Right renal cortex interstitium (tissue), 3 donors: ENCODE measurements around the gene DENND2A. TPM values are rescaled to one million over a fixed set of nuclear protein-coding genes. Genes with fewer than 3 reads are reported as not detected.
A peak's percentile ranks its signal among the peaks of the same experiment; 100 is the strongest.
"Not testable (repeated sequence)": the region's sequence is repeated elsewhere in the genome, so short reads cannot be mapped to it uniquely, and the experiment has no call there.

ENCODE experiments used
- DNase-seq, 3 donors: peaks; one replicate each; pipeline ENCODE4 v3.0.0-alpha.2; 2013; ENCODE audit warnings: low read depth in 3 of 3, low spot score in 2 of 3
- polyA plus RNA-seq, 3 donors: library from polyadenylated mRNA; unstranded; fragments of 120-200 nt; gene quantifications; one replicate each; pipeline ENCODE4 v1.2.1, GENCODE V29; 2013; ENCODE audit not compliant: insufficient read length in 3 of 3

DENND2A gene
- polyA plus RNA-seq, 3 donors: 37.1 to 40.4 (median 37.4) TPM

- DNase-seq: no peak
Observed at GRCh38 chr7:140674899-140675701, 34.5 kb upstream of the DENND2A start.

DNA sequence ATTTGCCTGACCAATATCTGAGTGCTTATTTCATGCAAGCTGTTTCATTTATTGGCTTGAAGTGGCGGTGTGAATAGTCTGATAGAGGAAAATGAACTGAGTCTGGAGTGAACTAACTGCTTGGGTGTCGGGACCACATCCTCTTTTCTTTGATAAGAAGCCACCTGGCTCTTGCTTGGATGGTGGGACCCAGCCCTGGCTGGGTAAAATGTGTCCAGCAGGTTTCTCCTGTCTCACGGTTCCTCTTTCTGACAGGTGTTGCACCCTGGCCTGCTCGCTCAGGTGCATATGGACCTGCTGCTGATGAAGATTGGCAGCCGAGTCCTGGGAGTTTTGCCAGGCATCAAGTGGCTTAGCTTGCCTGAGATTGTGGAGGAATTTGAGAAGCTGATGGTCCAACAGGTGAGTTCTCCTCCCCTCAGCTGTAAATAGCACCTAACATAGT, 33.8 kb upstream of the DENND2A start:
- DNase-seq: no peak

- no peak for DNase-seq
Observed at GRCh38 chr7:140673774-140674155, 33.2 kb upstream of the DENND2A start.

DNA sequence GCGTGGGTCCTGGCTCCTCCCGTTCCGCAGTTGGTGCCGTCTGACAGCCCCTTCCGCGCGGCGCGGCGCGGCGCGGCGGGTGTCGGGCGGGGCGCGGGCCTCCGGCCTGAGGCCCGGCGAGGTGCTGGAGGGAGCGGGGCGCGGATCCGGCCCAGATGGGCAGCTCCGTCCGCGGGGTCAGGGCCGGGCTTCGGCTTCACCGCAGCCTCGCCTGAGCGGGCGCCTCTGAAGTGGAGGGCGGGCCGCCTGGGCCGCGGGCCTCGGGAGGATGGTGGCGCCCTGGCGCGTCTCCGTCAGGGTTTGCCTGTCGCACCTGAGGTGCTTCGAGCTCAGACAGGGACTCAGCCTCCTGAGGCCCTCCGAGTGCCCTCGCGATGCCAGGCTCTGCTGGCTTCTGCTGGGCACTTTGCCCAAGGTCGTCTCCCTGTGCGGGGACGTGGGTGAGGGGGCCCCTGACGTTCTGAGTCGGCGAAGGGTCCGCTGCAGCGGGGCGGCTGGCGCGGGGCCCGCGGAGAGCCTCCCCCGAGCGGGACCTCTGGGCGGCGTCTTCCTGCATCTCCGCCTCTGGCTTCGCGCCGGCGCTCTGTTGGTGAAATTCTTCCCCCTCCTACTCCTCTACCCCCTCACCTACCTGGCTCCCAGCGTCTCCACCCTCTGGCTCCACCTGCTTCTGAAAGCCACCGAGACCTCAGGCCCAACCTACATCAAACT, 32.6 kb upstream of the DENND2A start:
- peak in 1 of 3 donors; percentile 35 for DNase-seq

GRCh38 chr7:140672382-140673062, 31.9 kb upstream of the DENND2A start, which contains the start of gene ADCK2:
TSS of gene ADCK2 (plus strand) at chr7:140672945. CDS start at chr7:140673331, 386 bp downstream.
- DNase-seq: no peak

DNA sequence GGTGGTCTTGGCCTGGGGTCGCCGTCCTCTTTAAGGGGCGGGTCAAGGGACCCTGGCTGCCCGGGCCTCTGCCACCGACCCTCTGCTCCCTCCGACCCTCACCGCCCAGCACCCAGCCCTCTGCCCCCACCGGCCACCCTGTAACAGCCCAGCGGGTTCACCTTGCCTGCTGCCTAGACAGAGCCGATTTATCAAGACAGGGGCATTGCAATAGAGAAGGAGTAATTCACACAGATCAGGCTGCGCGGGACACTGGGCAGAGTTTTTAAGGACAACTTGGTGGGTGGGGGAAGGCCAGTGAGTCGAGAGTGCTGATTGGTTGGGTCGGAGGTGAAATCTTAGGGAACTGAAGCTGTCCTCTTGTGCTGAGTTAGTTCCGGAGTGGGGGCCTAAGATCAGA, 31.4 kb upstream of the DENND2A start:
- DNase-seq: no peak

DNA sequence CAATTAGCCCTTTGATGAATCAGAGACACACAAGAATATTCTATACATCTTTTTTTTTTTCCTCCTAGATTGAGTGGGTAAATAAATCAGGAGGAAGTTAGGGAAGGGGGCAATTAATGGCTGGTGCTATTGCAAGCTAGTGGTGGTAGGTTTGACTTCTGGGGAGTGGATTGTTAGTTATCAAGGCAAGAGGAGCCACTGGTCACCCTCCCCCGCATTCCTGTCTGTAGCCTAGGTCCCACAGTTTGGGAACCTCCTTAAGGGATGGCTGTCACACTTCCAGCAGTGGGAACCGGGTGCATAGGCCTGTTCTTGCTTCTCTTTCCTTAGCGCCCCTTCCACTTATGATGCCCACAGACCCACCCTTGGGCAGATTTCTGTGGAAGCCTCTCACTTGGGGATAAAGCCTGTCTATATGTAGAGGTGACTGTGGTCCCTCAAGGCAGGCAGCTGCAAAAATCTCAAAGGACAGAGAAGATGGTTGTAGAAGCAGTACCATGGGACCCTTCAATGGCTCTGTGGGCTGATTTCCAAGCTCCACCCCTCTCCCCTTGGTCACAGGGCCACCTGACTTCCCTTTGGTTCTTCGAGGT, 29.8 kb upstream of the DENND2A start:
- no peak for DNase-seq

DNA sequence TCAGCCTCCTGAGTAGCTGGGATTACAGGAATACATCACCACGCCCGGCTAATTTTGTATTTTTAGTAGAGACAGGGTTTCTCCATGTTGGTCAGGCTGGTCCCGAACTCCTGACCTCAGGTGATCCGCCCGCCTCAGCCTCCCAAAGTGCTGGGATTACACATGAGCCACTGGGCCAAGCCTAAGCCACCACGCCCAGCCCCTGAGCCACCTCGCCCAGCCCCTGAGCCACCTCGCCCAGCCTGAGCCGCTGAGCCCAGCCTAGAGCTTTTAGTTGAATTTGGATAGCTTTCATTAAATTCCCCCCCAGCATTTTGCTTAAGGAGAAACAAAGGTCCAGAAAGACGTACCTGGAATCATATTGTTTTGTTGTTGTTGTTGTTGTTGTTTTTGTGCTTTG, 29.2 kb upstream of the DENND2A start:
- not testable (repeated sequence) for DNase-seq

DNA sequence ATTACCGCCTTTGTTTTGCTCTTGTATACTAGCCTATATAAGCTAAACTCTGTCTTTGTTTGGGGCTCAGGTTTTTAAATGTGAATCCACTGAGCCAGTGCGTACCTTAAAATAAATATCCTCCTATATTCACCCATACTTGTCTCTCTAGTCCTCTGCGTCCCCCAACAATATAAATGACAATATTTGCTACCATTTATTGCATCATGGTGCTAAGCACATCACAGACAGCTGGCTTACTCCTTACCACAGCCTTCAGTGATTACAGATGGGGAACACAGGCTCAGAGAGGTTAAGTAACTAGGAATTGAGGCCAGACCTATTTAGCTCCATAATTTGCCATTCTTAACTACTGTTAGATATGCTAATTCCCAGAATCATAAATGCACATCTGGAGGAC, 28.7 kb upstream of the DENND2A start:
- DNase-seq: no peak

DNA sequence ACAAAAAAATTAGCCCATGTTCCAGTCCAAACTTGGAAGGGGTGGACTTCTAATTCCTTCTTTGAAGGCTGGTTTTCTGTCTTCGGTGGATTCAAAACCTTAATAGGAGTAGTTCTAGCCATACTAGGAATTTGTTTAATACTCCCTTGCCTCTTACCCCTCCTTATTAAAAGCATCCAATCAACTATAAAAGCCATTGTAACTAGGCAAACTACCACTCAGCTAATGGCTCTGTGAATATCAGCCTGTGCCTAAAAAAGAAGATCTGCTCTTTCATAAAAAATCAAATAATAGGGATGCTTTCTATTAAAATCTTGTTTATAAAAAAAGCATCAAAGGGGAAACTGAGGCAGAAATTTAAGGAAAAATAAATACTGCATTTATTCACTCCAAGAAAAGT, 28.0 kb upstream of the DENND2A start:
- DNase-seq: no peak

GRCh38 chr7:140667476-140667875, 26.9 kb upstream of the DENND2A start:
- DNase-seq: no peak

GRCh38 chr7:140662938-140663337, 22.3 kb upstream of the DENND2A start:
- DNase-seq: not testable (repeated sequence)

DNA sequence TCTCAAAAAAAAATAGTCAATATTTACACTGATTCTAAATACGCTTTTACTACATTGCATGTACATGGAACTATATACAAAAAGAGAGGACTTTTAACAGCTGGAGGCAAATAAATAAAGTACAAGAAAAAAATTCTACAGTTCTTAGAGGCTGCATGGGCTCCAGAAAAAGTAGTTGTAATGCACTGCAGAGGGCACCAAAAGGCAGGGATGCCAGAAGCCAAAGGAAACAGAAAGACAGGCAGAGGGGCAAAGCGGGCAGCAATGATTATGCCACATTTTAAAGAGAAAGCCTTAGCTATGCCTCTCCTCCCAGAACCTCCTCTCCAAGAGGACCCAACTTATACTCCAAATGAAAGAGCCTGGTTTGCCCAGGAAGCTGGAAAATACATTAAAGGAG, 20.5 kb upstream of the DENND2A start:
- DNase-seq: no peak

- DNase-seq: no peak
Observed at GRCh38 chr7:140659856-140660255, 19.2 kb upstream of the DENND2A start.

DNA sequence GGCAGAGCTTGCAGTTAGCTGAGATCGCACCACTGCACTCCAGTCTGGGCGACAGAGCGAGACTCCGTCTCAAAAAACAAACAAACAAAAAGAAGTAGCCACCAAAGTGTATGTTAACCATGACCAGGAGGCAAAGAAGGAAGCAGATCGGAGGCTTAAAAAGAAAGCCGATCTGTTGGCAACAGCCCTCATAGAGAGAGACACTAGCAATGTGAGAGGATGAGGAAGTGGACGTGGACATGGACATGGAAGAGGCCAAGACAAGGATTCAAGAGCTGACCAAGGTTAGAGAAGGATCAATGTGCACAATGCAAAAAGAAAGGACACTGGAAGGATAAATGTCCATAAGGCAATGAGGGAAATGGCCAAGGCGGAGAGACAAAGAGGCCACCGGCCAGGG, 17.3 kb upstream of the DENND2A start:
- no peak for DNase-seq

DNA sequence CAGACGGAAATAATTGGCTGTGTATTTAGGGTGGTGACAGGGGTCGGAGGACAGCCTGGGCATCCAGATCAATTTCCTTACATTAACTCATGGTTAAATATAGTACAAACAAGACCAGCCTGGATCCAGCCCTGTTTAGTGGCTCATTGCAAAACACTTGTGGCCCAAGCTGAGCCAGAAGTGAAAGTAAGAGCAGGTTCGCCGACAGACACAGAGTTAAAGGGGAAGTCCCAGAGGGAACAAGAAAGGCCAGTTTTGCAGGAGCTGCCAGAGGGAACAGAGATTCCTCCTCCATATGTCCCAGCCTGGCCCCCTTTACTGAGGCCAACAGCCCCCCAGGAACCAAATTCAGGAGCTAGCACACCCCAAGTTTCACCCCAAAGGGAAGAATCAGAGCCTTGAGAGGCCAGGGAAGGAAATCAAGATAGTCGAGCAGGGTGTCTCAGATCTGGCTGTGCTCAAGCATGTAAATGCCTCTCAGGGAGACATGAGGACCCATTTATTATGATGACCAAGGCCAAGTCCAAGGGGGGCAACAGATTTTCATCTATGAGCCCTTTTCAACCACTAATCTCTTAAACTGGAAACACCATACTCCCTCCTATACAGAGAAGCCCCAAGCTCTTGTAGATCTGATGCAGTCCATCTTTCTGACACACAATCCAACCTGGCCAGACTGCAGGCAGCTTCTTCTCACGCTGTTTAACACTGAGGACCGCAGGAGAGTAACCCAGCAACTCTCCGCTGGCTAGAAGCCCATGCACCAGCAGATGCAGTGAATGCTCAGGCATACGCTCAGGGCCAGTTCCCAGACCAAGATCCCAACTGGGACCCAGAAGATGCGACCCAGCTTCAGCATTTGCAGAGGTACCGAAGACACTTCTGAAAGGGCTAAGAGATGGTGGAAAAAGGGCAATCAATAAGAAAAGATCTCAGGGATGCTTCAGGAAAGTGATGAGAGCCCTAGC, 16.2 kb upstream of the DENND2A start:
- DNase-seq: no peak

DNA sequence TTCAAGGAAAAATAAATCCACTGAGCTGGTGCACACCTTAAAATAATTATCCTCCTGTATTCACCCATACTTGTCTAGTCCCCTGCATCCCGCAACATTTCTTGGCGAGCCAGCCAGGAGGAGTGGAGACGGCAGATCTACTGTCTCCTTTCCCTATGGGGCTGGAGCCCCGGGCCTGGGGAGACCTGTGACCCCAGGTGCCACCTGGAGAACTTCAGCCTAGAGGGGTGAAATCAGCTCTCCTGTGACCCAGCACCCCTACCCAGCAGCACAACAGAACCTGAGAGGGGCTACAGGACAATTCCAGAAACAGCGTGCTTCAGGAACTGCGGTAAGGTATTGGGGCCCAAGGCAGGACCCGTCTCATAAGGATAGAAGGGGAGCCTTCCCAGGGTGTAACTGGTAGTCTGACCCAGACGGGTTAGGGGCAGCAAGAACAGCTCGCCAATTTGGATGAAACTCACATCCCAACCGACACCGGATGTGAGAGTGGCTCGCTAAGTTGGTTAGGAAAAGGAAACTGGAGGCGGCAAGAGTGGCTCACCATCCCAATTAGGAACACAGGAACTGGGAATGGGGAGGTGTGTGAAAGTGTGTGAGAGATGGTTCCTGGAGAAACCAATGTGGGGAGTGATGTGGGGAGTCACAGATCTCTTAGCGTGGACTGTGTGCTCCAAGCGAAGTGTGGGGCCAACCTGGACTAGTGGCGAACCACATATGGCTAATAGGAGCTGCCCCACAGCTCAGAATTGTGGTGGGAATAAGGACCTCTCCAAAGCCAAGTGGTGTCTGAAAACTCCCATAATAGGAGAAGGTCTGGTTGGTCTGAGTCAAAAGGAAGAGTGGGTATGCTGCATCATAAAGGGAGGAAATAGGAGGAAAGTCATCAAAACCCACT, 15.1 kb upstream of the DENND2A start:
- no peak for DNase-seq

DNA sequence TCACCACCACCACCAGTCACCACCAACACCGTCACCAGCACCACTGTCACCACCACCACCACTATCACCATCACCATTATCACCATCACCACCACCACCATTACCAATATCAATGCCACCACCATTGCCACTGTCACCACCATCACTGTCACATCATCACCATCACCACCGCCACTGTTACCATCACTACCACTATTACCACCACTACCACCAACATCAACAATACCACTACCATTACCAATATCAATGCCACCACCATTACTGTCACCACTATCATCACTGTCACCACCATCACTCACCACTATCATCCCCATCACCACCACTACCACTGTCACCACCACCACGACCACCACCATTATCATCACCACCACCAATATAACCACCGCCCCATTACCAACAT, 14.0 kb upstream of the DENND2A start:
- DNase-seq: no peak

DNA sequence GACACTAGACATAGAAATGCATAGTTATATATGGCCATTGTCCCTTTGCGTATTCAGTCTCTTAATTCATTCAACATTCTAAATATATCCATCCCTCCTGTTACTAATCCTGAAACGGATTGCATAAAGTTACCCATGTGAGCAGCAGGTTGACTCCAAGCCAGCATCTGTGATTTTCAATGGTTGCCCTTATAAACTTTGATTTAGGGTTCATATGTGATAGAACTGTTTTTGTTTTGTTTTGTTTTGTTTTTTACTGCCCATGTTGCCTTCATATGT, 13.4 kb upstream of the DENND2A start:
- DNase-seq: no peak
